Dermis blood vessel endothelial cell (primary cell): Measurements from ENCODE around the gene SNTA1. TPM values are rescaled to one million over a fixed set of nuclear protein-coding genes. Genes with fewer than 3 reads are reported as not detected.
"Not testable (repeated sequence)": the region's sequence is repeated elsewhere in the genome, so short reads cannot be mapped to it uniquely, and the experiment has no call there.

ENCODE experiments used
- DNase-seq: peaks from one replicate; pipeline ENCODE4 v3.0.0; 2010
- total RNA-seq: library from RNA; depleted of rRNA; stranded (reverse); fragments of >200 nt; gene quantifications from 2 replicates; pipeline ENCODE4 v1.2.3, GENCODE V29; 2014

SNTA1 gene
- total RNA-seq, 1 donor from 2014 or later, result 8.8 TPM

DNA sequence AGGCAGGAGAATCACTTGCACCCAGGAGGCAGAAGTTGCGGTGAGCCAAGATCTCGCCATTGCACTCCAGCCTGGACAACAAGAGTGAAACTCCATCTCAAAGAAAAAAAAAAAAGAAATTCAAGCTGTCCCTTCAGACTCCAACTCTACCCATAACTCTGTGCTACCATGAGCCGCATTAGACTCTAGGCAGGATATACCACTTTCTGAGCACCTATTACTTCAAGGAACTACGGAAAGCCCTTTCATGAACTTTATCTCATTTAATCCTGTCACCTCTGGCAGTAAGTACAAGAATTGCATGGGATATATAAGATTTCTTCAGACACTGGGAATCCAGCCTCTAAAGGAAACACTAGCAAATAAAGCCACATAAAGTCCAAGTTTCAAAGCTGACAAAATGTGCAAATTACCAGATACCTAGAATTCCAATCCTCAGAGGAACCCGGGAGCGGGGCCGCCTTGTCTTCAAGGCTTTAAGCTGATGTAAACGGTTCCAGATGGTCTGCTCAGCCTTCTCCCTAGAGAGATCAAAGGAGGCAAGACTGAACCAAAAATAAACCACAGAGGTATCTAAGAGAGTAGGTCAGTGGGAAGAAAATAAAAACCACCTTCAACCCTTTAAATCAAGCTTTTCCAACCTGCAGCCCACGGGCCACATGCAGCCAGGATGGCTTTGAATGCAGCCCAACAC, 51.7 kb downstream of the SNTA1 start:
- no peak for DNase-seq

DNA sequence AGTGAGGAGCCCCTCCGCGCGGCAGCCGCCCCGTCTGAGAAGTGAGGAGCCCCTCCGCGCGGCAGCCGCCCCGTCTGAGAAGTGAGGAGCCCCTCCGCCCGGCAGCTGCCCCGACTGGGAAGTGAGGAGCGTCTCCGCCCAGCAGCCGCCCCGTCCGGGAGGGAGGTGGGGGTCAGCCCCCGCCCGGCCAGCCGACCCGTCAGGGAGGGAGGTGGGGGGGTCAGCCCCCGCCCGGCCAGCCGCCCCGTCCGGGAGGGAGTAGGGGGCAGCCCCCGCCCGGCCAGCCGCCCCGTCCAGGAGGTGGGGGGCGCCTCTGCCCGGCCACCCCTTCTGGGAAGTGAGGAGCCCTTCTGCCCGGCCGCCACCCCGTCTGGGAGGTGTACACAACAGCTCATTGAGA, 54.2 kb downstream of the SNTA1 start:
- DNase-seq, result not testable (repeated sequence)

GRCh38 chr20:33388268-33388667, 55.3 kb downstream of the SNTA1 start:
- no peak for DNase-seq

DNA sequence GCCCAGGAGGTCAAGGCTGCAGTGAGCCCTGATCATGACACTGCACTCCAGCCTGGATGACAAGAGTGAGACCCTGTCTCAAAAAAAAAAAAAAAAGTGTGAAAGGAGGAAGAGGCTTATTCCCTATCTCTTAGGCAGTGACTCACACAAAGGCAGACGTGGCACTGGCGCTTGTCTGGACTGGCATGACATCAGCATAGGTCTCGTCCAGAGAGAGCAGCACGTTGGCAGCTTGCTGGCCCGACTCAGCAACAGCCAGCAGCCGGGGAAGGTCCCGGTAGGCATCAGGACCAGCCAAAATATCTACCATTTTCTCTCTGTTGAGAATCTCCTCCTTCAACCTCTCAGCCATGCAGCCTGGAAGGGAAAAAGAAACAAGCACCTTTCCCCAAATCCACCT, 56.4 kb downstream of the SNTA1 start:
- no peak for DNase-seq

- DNase-seq, result no peak
These were observed 56.9 kb downstream of the SNTA1 start for GRCh38 chr20:33386673-33387072.

DNA sequence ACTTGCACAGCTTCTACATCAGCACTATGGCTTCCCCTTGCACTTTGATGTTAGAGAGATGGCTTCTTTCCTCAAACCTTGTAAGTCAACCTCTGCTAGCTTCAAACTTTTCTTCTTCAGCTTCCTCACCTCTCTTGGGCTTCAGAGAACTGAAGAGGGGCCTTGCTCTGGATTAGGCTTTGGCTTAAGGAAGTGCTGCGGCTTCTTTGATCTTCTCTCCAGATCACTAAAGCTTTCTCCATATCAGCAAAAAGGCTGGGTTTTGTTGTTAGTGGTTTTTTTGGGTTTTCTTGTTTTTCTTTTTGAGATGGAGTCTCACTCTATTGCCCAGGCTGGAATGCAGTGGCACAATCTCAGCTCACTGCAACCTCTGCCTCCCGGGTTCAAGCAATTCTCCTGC, 66.2 kb downstream of the SNTA1 start:
- no peak for DNase-seq

DNA sequence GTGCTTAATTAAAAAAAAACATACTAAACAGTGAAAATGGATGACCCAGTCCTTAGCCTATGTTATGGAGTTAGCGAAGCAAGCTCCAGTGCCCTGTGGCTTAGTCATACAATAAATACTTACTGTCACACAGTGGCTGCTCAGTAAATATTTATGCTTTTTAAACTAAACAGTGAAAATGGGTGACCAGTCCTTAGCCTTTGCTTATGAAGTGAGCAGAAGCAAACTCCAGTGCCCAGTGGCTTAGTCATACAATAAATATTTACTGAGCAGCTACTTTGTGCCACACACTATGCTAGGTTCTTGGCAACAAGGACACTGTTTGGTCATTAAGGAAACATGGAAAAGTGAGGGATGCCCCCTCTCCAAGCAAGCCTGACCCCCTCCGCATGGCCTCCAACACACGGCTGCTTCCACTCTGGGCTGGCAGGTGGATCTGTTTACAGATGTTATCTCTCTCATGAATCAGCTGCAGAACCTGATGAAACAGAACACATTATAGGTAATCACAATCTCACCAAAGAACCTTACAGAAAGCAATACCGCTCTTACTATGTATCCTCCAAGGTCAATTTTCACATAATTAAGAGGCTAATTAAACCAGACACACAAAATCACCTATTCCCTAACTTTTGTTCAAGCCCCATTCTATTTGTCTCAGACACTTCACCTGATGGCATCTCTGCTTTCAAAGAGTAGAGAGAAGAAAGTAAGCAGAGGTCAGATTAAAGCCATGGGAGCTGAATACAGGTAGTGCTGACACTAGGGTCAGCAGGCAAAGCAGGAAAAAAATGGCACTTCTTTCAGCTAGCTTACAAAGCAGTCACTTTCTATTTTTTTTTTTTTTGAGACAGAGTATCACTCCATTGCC, 69.6 kb downstream of the SNTA1 start:
- no peak for DNase-seq

- no peak for DNase-seq
These were observed 70.5 kb downstream of the SNTA1 start for GRCh38 chr20:33372993-33373441.

GRCh38 chr20:33370291-33370690, 73.3 kb downstream of the SNTA1 start:
- DNase-seq, result no peak

DNA sequence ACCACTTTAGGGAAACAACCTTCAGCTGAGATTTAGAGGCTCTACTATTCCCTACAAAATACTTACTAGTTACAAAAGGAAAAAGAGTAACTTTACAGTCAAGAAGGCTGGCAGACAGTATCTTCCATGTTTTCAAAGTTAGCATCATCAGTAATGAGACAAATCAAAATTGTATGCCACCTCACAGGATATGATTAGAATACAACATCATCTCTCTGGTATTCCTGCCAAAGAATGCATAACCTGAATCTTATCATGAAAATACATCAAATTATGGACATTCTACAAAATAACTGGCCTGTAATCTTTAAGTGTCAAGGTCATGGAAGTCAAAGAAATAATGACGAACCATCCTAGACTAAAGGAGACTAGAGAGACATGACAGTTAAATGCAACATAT, 80.7 kb downstream of the SNTA1 start:
- peak; percentile 40 for DNase-seq

GRCh38 chr20:33359399-33360261, 83.9 kb downstream of the SNTA1 start:
- no peak for DNase-seq

Other genes starting within 250 kb of the SNTA1 start
- not detected in 2 replicates for gene BPIFA3, start 226.4 kb downstream of the SNTA1 start, total RNA-seq
- not detected in 2 replicates for gene BPIFA1, start 207.8 kb downstream of the SNTA1 start, total RNA-seq
- not detected in 2 replicates for gene BPIFB1, start 160.5 kb downstream of the SNTA1 start, total RNA-seq
- 21.1 and 25.9 TPM in 2 replicates for gene CDK5RAP1, start 42.2 kb downstream of the SNTA1 start, total RNA-seq
- 4.2 and 5.3 TPM in 2 replicates for gene CBFA2T2, start 46.3 kb upstream of the SNTA1 start, total RNA-seq
- 0.05 TPM in 1 of 2 replicates, not detected in the other for gene C20orf144, start 218.6 kb upstream of the SNTA1 start, total RNA-seq
- 1.9 and 2.2 TPM in 2 replicates for gene ACTL10, start 223.2 kb upstream of the SNTA1 start, total RNA-seq
- 10.2 and 12.4 TPM in 2 replicates for gene NECAB3, start 230.7 kb upstream of the SNTA1 start, total RNA-seq
- 11.2 and 16.1 TPM in 2 replicates for gene E2F1, start 242.6 kb upstream of the SNTA1 start, total RNA-seq